Large intestine (tissue), 3 donors: Measurements from ENCODE around the gene NDUFA13. TPM values are rescaled to one million over a fixed set of nuclear protein-coding genes. Genes with fewer than 3 reads are reported as not detected.

ENCODE experiments used
- DNase-seq, 2 donors: peaks; one replicate each; pipeline versions ENCODE4 v3.0.0 to v3.0.0-alpha.2; 2013
- H3K27ac ChIP-seq: one replicate; pipeline ENCODE4 v1.5.1; 2013; ENCODE audit warnings: low read length
- H3K27me3 ChIP-seq: 2 replicates; pipeline ENCODE4 v1.6.1; 2013; ENCODE audit warnings: low read length; ENCODE audit not compliant: control insufficient read depth, insufficient read depth
- H3K36me3 ChIP-seq: 2 replicates; pipeline ENCODE4 v1.6.1; 2013; ENCODE audit warnings: low read length; ENCODE audit not compliant: control insufficient read depth, insufficient read depth
- H3K4me1 ChIP-seq: one replicate; pipeline ENCODE4 v1.6.1; 2013; ENCODE audit warnings: low read length; ENCODE audit not compliant: control insufficient read depth, insufficient read depth
- H3K4me3 ChIP-seq: one replicate; pipeline ENCODE4 v1.5.1; 2013; ENCODE audit warnings: low read length
- H3K9me3 ChIP-seq: one replicate; pipeline ENCODE4 v1.6.1; 2013; ENCODE audit warnings: mild to moderate bottlenecking, low read depth, low read length, moderate library complexity; ENCODE audit not compliant: control insufficient read depth
- WGBS: methylation state at CpG from one replicate; pipeline ENCODE4 v1.1.5; 2013; ENCODE audit warnings: low lambda C conversion rate; ENCODE audit not compliant: insufficient coverage; 5-methylcytosine and 5-hydroxymethylcytosine counted together
- polyA plus RNA-seq: library from polyadenylated mRNA; unstranded; fragments of 120-200 nt; gene quantifications from one replicate; pipeline ENCODE4 v1.2.1, GENCODE V29; 2013

Gene NDUFA13
- polyA plus RNA-seq, 1 donor: 219 TPM

DNA sequence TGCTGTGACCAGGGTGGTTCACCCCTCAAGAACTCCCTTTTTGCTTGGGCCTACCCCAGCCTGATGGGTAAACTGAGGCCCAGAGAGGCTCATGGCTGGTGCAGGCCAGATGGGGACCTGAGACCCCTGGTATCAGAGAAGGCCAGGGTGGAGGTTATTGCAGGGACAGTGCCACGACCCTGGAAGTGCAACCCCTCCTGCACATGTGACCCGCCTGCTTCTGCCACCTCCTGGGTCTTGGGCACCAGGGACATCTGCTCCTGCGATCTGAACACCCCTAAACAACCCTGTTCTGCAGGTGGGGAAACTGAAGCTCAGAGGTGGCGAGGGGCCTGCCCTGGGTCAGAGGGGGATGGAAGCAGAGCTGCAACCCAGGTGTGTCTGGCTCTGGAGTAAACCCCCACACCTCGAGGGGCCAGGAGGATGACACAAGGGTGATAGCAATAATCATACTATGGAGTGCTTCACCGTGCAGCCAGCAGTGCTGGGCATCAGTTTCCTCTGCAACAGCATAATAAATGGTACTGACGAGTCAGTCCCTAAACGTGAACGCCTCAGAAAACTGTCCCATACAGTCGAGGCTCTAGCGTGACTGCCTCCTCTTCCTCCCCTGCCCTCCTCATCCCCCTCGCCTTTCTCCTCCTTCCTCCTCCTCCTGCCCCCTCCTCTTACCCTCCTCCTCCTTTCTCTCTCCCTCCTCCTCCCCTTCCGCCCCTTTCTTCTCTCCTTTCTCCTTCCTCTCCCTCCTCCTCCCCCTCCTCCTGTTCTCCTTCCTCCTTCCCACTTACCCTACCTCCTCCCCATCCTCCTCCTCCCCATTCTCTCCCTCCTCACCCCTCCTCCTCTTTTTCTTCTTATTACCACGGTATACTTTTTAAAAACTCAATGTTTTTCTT is 17.0 kb downstream of the NDUFA13 start:
- Histone ChIP-seq H3K4me3 (no peak overlapping the region), H3K27me3 (peaks cover 15% of the 10 kb centered on the region), H3K4me1 (no peaks in the 10 kb centered on the region), H3K27ac (no peak overlapping the region), H3K36me3 (peaks cover 14% of the 10 kb centered on the region), H3K9me3 (no peaks in the 10 kb centered on the region)
- WGBS: 70% methylated on average over 5 of the region's 14 CpGs
- no peak for DNase-seq

DNA sequence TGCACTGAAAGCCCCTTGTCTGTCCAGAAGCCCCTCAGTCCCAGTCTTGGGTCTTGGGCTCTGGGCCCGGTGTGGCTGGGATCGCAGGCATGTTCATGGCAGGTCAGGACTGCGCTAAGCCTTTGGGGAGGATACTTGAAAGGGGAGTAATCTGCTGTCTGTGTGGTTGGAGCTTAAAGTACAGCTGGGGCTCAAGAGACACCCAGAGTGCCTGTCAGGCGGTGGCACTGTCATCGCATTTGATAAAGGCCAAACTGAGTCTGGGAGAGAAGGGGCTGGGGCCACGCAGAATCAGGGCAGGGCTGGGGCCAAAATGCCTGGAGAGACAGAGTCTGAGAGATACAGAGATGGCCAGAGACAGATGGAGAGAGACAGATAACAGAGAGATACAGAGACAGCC is 17.8 kb downstream of the NDUFA13 start:
- H3K4me3 ChIP-seq: no peak overlapping the region
- H3K4me1 ChIP-seq: peaks cover 5% of the 10 kb centered on the region
- H3K27me3 ChIP-seq: peaks cover 23% of the 10 kb centered on the region
- no peak for DNase-seq
- peaks cover 9% of the 10 kb centered on the region for H3K36me3 ChIP-seq
- H3K9me3 ChIP-seq: no peaks in the 10 kb centered on the region
- no CpG with 5 or more reads among the region's 6 CpGs for WGBS
- H3K27ac ChIP-seq: no peak overlapping the region

DNA sequence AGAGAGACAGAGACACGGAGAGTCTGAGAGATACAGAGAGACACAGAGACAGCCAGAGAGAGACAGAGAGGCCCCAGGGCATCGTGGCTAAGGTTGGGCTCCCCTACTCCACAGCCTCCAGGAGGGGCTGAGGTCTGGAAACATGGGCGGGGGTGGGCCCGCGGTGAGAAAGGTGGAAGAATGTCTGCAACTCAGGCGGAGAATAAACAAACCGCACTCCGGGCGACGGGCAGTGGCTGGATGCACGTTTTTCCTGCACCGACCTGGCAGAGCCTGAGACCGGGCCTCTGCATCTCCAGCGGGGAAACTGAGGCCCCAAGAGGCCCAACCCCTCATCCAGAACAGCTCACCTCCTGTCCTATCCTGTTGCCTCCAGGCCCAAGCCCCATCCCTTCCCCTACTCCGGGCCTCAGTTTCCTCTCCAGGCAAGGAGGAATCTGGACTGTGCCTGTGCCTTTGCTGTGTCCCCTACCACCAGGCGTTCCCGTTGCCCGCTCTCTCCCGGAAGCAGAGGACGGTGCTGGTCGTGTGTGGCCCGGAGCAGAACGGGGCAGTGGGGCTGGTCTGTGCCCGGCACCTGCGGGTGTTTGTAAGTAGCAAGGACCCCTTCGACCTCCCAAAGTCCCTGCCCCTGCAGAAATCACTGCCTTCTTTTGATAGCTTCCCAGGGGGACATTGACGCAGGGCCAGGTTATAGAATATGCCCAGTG is 18.7 kb downstream of the NDUFA13 start:
- no peak for DNase-seq
- peaks cover 6% of the 10 kb centered on the region for H3K36me3 ChIP-seq
- no peak overlapping the region for H3K4me3 ChIP-seq
- H3K27ac ChIP-seq: no peak overlapping the region
- WGBS: no CpG with 5 or more reads among the region's 27 CpGs
- peaks cover 5% of the 10 kb centered on the region for H3K4me1 ChIP-seq
- peaks cover 31% of the 10 kb centered on the region for H3K27me3 ChIP-seq
- H3K9me3 ChIP-seq: peaks cover 2% of the 10 kb centered on the region

DNA sequence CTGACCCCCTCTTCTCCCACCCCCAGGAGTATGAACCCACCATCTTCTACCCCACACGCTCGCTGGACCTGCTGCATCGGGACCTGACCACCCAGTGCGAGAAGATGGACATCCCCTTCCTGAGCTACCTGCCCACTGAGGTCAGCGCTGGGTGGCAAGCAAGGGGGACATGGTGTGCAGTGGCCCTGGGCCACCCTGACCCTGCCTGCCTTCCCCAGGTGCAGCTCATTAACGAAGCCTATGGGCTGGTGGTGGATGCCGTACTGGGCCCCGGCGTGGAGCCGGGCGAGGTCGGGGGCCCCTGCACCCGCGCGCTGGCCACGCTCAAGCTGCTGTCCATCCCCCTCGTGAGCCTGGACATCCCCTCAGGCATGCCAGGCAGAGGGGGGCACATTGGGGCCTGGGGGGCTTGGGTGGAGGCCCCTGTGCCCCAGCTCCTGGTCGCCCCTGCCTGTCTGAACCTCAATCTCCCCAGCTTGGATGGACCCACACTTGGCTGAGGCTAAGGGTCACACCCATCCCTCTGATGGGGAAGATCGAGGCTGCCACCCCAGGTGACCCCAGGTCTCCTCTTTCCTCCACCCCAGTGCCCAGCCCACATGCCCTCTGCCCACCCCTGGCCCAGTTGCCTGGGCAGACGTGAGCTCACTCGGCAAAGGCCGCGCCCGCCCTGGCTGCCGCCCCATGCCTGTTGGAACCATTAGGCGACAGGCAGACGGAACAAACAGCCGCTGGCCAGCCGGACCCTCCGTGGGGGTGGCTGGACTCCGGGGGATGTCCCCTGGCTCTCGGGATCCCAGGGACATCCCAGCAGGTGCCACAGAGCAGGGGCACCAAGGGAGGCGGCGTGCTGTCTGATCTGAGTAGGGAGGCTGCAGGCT is 19.5 kb downstream of the NDUFA13 start:
- peaks cover 3% of the 10 kb centered on the region for H3K36me3 ChIP-seq
- H3K9me3 ChIP-seq: peaks cover 11% of the 10 kb centered on the region
- no peak overlapping the region for H3K27ac ChIP-seq
- WGBS: no CpG with 5 or more reads among the region's 34 CpGs
- no peak overlapping the region for H3K4me3 ChIP-seq
- H3K4me1 ChIP-seq: peaks cover 6% of the 10 kb centered on the region
- DNase-seq: no peak
- peaks cover 40% of the 10 kb centered on the region for H3K27me3 ChIP-seq

DNA sequence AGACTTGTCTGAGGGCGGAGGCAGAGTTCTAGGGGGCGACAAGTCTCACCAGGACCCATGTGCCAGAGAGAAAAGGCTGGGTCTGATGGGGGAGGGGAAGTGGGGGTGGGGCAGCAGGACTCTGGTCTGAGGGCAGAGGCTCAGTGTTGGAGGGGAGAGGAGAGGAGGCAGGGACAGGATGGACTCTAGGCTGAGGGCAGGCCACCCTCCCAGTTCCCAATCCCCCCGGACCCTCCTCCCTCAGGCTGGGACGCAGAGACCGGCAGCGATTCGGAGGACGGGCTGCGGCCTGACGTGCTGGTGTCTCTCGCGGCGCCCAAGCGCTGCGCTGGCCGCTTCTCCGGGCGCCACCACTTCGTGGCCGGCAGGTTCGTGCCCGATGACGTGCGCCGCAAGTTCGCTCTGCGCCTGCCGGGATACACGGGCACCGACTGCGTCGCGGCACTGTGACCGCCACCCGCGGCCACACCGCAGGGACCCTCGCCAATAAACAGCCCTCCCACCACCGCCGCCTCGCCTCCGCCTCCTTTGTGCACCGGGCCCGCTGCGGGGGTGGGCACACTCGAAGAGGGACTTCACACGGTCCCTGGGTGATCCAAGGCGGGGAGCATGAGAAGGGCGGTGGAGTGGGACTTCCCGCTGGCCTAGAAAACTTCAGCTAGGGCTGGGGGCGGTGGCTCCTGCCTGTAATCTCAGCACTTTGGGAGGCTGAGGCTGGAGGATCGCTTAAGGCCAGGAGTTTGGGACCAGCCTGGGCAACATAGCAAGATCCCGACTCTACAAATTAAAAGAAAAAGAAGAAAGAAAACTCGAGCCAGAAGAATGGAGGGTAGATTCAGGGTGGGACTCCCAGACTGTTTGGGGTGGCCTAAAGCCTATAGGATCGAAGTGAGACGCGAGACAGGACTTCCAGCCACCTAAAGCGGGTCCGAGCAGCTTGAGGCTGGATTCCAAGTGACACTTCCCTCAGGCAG is 21.3 kb downstream of the NDUFA13 start:
- H3K4me1 ChIP-seq: peaks cover 13% of the 10 kb centered on the region
- peaks cover 54% of the 10 kb centered on the region for H3K27me3 ChIP-seq
- no peaks in the 10 kb centered on the region for H3K36me3 ChIP-seq
- 83% methylated on average over 2 of the region's 59 CpGs for WGBS
- H3K27ac ChIP-seq: no peak overlapping the region
- no peak overlapping the region for H3K4me3 ChIP-seq
- H3K9me3 ChIP-seq: peaks cover 18% of the 10 kb centered on the region
- no peak for DNase-seq

DNA sequence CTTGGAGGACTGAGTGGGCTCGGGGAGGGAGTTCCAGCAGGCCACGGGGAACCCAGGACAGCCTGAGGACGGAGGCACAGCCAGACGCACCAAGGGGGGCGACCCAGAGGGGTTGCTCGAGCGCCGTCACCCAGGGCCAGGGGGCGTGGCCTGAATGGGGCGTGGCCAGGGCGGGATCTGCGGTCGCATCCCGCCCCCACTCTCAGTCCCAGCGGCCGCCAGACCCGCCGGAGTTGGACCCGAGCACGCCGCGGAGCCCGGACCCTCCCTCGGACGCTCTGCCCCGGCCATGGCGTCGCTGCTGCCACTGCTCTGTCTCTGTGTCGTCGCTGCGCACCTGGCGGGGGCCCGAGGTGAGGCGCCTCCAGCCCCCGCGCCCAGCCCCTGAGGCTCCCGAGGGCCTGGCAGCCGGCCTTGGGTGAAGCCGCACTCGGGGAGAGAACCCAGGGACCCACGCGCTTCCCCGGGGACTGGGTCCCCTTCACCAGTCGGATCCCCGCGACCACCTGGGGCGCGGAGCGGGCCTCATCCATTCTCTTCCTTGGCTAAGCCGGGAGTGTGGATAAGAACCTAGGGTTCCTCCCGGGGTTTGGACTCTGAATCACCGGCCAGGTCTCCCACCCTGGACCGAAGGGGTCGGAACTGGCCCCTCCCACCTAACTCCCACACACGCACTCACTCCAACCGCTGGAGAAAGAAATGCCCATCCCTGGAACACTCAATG is 22.2 kb downstream of the NDUFA13 start, which contains the start of gene CILP2:
TSS of gene CILP2 (plus strand) at position 205 of the 724 bp plus-strand sequence. CDS start at position 290, 85 bp downstream.
- Histone ChIP-seq H3K4me1 (peaks cover 13% of the 10 kb centered on the region), H3K36me3 (no peaks in the 10 kb centered on the region), H3K9me3 (peaks cover 18% of the 10 kb centered on the region), H3K27me3 (peaks cover 58% of the 10 kb centered on the region), H3K4me3 (no peak within 1 kb of the TSS), H3K27ac (no peak within 1 kb of the TSS)
- WGBS: no CpG with 5 or more reads among the region's 56 CpGs
- DNase-seq: peak in 1 of 2 donors; percentile 31

DNA sequence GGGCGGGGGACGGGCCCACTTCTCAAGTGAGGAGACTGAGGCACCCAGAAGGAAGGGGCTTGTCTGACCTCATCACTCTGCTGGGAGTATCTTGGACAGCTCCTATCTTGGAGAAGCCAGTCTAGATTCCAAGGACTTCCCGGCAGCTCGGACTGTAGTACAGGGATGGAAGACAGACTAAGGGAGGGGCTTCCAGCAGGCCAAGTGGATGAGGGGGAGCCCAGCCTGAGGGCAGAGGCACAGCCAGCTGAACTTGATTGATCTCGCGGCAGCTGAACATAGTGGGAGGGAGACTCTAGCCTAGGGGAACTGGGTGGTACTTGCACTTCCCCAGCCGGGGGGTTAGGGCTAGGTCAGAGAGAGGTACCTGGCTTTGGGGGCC is 22.8 kb downstream of the NDUFA13 start:
- no peak overlapping the region for H3K27ac ChIP-seq
- no peaks in the 10 kb centered on the region for H3K36me3 ChIP-seq
- peaks cover 13% of the 10 kb centered on the region for H3K4me1 ChIP-seq
- peaks cover 20% of the 10 kb centered on the region for H3K9me3 ChIP-seq
- no peak overlapping the region for H3K4me3 ChIP-seq
- WGBS: no CpG with 5 or more reads among the region's 7 CpGs
- DNase-seq: no peak
- H3K27me3 ChIP-seq: peaks cover 58% of the 10 kb centered on the region

DNA sequence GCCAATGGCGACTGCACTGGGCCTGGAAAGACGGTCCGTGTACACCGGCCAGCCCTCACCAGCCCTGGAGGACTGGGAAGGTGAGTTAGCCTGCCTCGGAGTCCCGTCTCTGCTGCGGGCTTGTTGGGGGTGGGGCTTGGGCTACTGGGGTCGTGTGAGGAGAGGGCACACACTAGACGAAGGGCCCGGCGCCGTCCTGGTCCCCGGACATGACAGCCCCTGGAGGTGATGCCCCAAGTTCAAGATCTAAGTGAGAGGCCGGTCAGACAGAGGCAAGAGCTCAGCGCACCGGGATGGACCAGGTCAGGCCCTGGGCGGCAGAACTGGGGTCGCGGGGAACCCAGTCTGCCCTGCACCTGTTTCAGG is 23.7 kb downstream of the NDUFA13 start:
- WGBS: no CpG with 5 or more reads among the region's 19 CpGs
- Histone ChIP-seq H3K9me3 (peaks cover 28% of the 10 kb centered on the region), H3K27me3 (peaks cover 58% of the 10 kb centered on the region), H3K36me3 (no peaks in the 10 kb centered on the region), H3K4me3 (no peak overlapping the region), H3K4me1 (peaks cover 13% of the 10 kb centered on the region), H3K27ac (no peak overlapping the region)
- peak in 1 of 2 donors; percentile 19 for DNase-seq
